HL-60 (cell line): ENCODE results near the gene NTN4.
A peak's percentile ranks its signal among the peaks of the same experiment; 100 is the strongest.

Source experiments
- DNase-seq, 2 experiments: peaks; one replicate each; pipeline ENCODE4 v3.0.0-alpha.2; 2010 to 2020; ENCODE audit warnings: low read depth in 1 of 2, low spot score in 1 of 2
- H3K27ac ChIP-seq: fragments of 250-450 bp; sonication (Bioruptor Pico); replicated peaks from 2 replicates; pipeline ENCODE4 v1.5.1; 2020; ENCODE audit warnings: mild to moderate bottlenecking, moderate library complexity
- H3K27me3 ChIP-seq: fragments of 250-450 bp; sonication (Bioruptor Pico); 2 replicates; pipeline ENCODE4 v1.5.1; 2021; ENCODE audit warnings: mild to moderate bottlenecking, moderate library complexity; ENCODE audit not compliant: insufficient read depth, poor library complexity, severe bottlenecking
- H3K4me3 ChIP-seq: replicated peaks from 2 replicates; pipeline ENCODE4 v1.5.1; 2011; ENCODE audit warnings: mild to moderate bottlenecking, control low read depth, low read length; ENCODE audit not compliant: insufficient read depth
- CTCF ChIP-seq: IDR thresholded peaks from one replicate; pipeline ENCODE4 v1.5.1; 2011; ENCODE audit warnings: low read length, control low read depth, inconsistent platforms; ENCODE audit not compliant: insufficient read depth
- GABPA ChIP-seq: IDR thresholded peaks from 2 replicates; pipeline ENCODE4 v1.6.1; 2012; ENCODE audit warnings: low read depth
- POLR2AphosphoS5 ChIP-seq: IDR thresholded peaks from 2 replicates; pipeline ENCODE4 v1.6.1; 2012; ENCODE audit warnings: low read depth
- REST ChIP-seq: IDR thresholded peaks from 2 replicates; pipeline ENCODE4 v1.6.1; 2012; ENCODE audit warnings: low read depth; ENCODE audit not compliant: insufficient replicate concordance
- SPI1 ChIP-seq: IDR thresholded peaks from 2 replicates; pipeline ENCODE4 v1.6.1; 2012; ENCODE audit warnings: low read depth, mild to moderate bottlenecking, borderline replicate concordance
- long read RNA-seq: library from polyadenylated mRNA; unstranded; transcript quantifications from one replicate; pipeline ENCODE4 v2.0.0, GENCODE V29; 2020

The NTN4 gene
- long read RNA-seq, partial matches to known transcripts, result 0 of 1 reads
- long read RNA-seq, other reads (novel, unspliced or antisense), result 1 of 1 reads

- no peak for TF ChIP-seq REST
- TF ChIP-seq CTCF, result no peak
- peak within 1 kb of the TSS; percentile 39 for H3K4me3 ChIP-seq
- no peak within 1 kb of the TSS for H3K27ac ChIP-seq
- peak in 1 of 2 experiments; percentile 9 for DNase-seq
- H3K27me3 ChIP-seq, result peaks cover 56% of the 10 kb centered on the region
Measured at GRCh38 chr12:95790033-95790916, at the start of gene NTN4. Gene NTN4 (minus strand): TSS chr12:95790764. CDS start chr12:95790309, 455 bp downstream.

- peak in 1 of 2 experiments; percentile 10 for DNase-seq
- Histone ChIP-seq H3K27me3 (peaks cover 13% of the 10 kb centered on the region), H3K27ac (no peak overlapping the region), H3K4me3 (no peak overlapping the region)
- no peak for TF ChIP-seq REST
- no peak for TF ChIP-seq CTCF
- TF ChIP-seq GABPA, result no peak
- no peak for TF ChIP-seq POLR2AphosphoS5
- TF ChIP-seq SPI1, result no peak
Measured at GRCh38 chr12:95838125-95838524, 47.6 kb upstream of the NTN4 start.

- TF ChIP-seq POLR2AphosphoS5, result no peak
- no peak for TF ChIP-seq SPI1
- TF ChIP-seq CTCF, result no peak
- no peak for TF ChIP-seq GABPA
- TF ChIP-seq REST, result no peak
- Histone ChIP-seq H3K4me3 (no peak overlapping the region), H3K27me3 (peaks cover 15% of the 10 kb centered on the region), H3K27ac (no peak overlapping the region)
- DNase-seq, result no peak
Measured at GRCh38 chr12:95837240-95838038, 46.9 kb upstream of the NTN4 start.
